Gastroesophageal sphincter (tissue), 4 donors: Measurements from ENCODE around the gene PACRG. TPM values are rescaled to one million over a fixed set of nuclear protein-coding genes. Genes with fewer than 3 reads are reported as not detected.
A peak's percentile ranks its signal among the peaks of the same experiment; 100 is the strongest.

ENCODE experiments used
- ATAC-seq: fragments of 150-250 bp; one replicate; pipeline ENCODE4 v1.9.1; 2016; ENCODE audit warnings: mild to moderate bottlenecking, moderate library complexity
- H3K27ac ChIP-seq, 4 donors: fragments of 200-600 bp; sonication (generic) in 3 of 4; 1 replicate in 3 of 4; 2 replicates in 1 of 4; pipeline ENCODE4 v1.5.1; 2016 to 2019
- H3K27me3 ChIP-seq: fragments of 200-600 bp; sonication (generic); one replicate; pipeline ENCODE4 v1.5.1; 2019
- H3K36me3 ChIP-seq, 2 donors: fragments of 200-600 bp; sonication (generic); one replicate each; pipeline ENCODE4 v1.5.1; 2019; ENCODE audit warnings: control low read depth in 1 of 2
- H3K4me1 ChIP-seq, 3 donors: fragments of 200-600 bp; sonication (generic); 1 replicate in 2 of 3; 2 replicates in 1 of 3; pipeline ENCODE4 v1.5.1; 2016 to 2019; ENCODE audit warnings: control low read depth in 2 of 3
- H3K4me3 ChIP-seq, 2 donors: fragments of 200-600 bp; sonication (generic); one replicate each; pipeline ENCODE4 v1.5.1; 2019; ENCODE audit warnings: mild to moderate bottlenecking in 1 of 2, moderate library complexity in 1 of 2
- H3K9me3 ChIP-seq, 3 donors: fragments of 200-600 bp; sonication (generic); one replicate each; pipeline ENCODE4 v1.5.1; 2017 to 2019; ENCODE audit warnings: control low read depth in 2 of 3
- EP300 ChIP-seq: sonication (generic); formaldehyde crosslinking; IDR thresholded peaks from one replicate; pipeline ENCODE4 v1.6.1; 2017; ENCODE audit warnings: antibody characterized with exemption, mild to moderate bottlenecking
- POLR2A ChIP-seq, 2 donors: fragments of 450-650 bp; IDR thresholded peaks; one replicate each; pipeline ENCODE4 v1.6.1; 2017; ENCODE audit warnings: antibody characterized with exemption in 2 of 2, mild to moderate bottlenecking in 2 of 2, moderate library complexity in 1 of 2
- POLR2AphosphoS5 ChIP-seq: sonication (generic); formaldehyde crosslinking; IDR thresholded peaks from one replicate; pipeline ENCODE4 v1.6.1; 2017; ENCODE audit warnings: antibody characterized with exemption
- WGBS, 2 donors: methylation state at CpG; one replicate each; pipeline ENCODE4 v1.1.5; 2018; ENCODE audit warnings: low coverage in 1 of 2; 5-methylcytosine and 5-hydroxymethylcytosine counted together
- total RNA-seq, 4 donors: library from RNA; depleted of rRNA; stranded (reverse); fragments of >200 nt; gene quantifications; one replicate each; pipeline ENCODE4 v1.1.0, GENCODE V29; 2016
- TF ChIP-seq, protein P1 (sequence below), 4 experiments: fragments of 200-600 bp in 2 of 4; fragments of 450-650 bp in 2 of 4; sonication (generic) in 1 of 4; IDR thresholded peaks; one replicate each; pipeline ENCODE4 v1.5.1; 2017 to 2019; ENCODE audit warnings: antibody characterized with exemption in 4 of 4, mild to moderate bottlenecking in 2 of 4, moderate library complexity in 2 of 4

The PACRG gene
- total RNA-seq, 4 donors from 2014 or later: 1.0 to 7.0 TPM; not detected in 2

GRCh38 chr6:163332575-163332974, 604.8 kb downstream of the PACRG start:
- no peaks in the 10 kb centered on the region for H3K36me3 ChIP-seq
- no peaks in the 10 kb centered on the region for H3K9me3 ChIP-seq
- no peaks in the 10 kb centered on the region for H3K27me3 ChIP-seq
- H3K4me1 ChIP-seq: peaks cover 0 to 16% (median 6%) of the 10 kb centered on the region in 3 donors
- 96 to 100% methylated on average over 1 to 3 of the region's 7 CpGs for WGBS, 2 donors
- no peak overlapping the region for H3K27ac ChIP-seq
- H3K4me3 ChIP-seq: no peak overlapping the region
- TF ChIP-seq POLR2AphosphoS5 (no peak), EP300 (no peak), POLR2A (IDR thresholded peaks at IDR 0.05) (no peak)
- TF ChIP-seq, protein P1, sequence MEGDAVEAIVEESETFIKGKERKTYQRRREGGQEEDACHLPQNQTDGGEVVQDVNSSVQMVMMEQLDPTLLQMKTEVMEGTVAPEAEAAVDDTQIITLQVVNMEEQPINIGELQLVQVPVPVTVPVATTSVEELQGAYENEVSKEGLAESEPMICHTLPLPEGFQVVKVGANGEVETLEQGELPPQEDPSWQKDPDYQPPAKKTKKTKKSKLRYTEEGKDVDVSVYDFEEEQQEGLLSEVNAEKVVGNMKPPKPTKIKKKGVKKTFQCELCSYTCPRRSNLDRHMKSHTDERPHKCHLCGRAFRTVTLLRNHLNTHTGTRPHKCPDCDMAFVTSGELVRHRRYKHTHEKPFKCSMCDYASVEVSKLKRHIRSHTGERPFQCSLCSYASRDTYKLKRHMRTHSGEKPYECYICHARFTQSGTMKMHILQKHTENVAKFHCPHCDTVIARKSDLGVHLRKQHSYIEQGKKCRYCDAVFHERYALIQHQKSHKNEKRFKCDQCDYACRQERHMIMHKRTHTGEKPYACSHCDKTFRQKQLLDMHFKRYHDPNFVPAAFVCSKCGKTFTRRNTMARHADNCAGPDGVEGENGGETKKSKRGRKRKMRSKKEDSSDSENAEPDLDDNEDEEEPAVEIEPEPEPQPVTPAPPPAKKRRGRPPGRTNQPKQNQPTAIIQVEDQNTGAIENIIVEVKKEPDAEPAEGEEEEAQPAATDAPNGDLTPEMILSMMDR (IDR thresholded peaks at IDR 0.05): no peak
- no peak for ATAC-seq

GRCh38 chr6:163333038-163333437, 605.3 kb downstream of the PACRG start:
- Histone ChIP-seq H3K36me3 (no peaks in the 10 kb centered on the region), H3K4me1 (peaks cover 0 to 16% (median 6%) of the 10 kb centered on the region in 3 donors), H3K27ac (no peak overlapping the region), H3K4me3 (no peak overlapping the region), H3K9me3 (no peaks in the 10 kb centered on the region), H3K27me3 (no peaks in the 10 kb centered on the region)
- TF ChIP-seq POLR2AphosphoS5 (no peak), POLR2A (IDR thresholded peaks at IDR 0.05) (no peak), EP300 (no peak)
- TF ChIP-seq, protein P1 (IDR thresholded peaks at IDR 0.05): no peak
- ATAC-seq: no peak
- 89 to 100% methylated on average over 1 to 3 of the region's 4 CpGs for WGBS, 2 donors

DNA sequence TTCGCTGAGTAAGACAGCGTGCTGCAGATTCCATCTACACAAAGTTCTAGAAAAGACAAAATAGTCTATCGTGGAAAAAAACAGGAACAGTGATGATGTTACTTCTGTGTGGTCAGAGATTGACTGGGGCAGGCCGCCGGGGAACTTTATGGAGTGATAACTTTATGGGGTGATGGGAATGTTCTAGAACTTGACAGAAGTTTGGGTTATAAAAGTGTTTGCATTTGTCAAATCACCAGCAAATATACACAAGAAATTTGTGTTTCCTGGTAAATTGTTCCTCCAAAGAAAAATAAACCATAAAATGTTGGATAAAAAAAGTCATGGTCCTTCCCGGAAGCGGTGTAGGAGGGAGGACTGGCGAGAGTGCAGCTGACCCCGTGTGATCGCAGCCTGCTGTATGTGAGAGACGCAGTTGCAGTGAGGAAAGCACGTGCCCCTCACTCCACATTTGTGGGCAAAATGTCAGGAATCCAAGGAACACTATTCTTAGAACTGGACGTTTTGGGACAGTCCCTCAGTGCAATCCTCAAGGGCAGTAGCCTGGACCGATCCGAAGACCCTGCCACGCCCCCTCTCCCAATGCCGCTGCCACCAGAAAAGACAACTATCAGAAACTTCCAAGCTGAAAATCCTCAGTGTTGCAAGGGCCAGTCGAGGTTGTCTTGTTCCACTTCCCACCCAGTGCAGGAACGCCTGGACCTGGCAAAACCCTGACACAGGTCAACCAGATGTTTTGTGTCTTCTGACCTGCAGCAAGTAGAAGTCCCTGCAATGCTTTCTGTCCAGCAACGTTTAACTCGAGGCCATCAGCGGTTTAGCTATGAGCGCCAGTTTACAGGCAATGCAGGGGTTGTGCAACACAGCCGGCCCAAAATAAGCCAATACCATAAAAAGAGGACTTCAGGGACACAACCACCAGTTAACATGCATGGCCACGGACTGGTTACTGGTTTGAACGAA, 606.2 kb downstream of the PACRG start:
- no peaks in the 10 kb centered on the region for H3K27me3 ChIP-seq
- no peak for TF ChIP-seq POLR2A (IDR thresholded peaks at IDR 0.05)
- TF ChIP-seq EP300: no peak
- TF ChIP-seq, protein P1 (IDR thresholded peaks at IDR 0.05): no peak
- TF ChIP-seq POLR2AphosphoS5: no peak
- H3K36me3 ChIP-seq: no peaks in the 10 kb centered on the region
- WGBS, 2 donors: 71 to 86% methylated on average over 11 to 24 of the region's 26 CpGs
- no peaks in the 10 kb centered on the region for H3K9me3 ChIP-seq
- ATAC-seq: peak; percentile 29
- H3K27ac ChIP-seq: peak overlapping the region in 2 of 4 donors; percentile 38 to 69
- H3K4me1 ChIP-seq: peaks cover 0 to 22% (median 6%) of the 10 kb centered on the region in 3 donors
- H3K4me3 ChIP-seq: no peak overlapping the region

DNA sequence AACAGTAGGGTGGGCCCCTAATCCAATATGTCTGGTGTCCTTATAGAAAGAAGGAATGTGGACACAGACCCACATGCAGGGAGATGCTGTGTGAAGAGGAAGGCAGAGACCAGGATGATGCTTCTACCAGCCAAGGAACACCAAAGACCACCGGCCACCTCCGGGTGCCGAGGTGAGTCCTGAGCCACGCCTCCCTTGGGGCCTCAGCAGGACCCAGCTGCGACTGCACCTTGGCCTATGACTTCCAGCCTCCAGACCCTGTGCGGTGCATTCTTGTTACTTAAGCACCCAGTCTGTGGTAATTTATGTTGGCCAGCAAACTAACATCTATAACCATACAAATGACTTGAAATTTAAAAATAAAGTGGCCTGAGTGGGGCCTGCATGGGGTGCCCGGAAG, 607.3 kb downstream of the PACRG start:
- Histone ChIP-seq H3K36me3 (no peaks in the 10 kb centered on the region), H3K4me1 (peaks cover 0 to 30% (median 6%) of the 10 kb centered on the region in 3 donors), H3K4me3 (no peak overlapping the region), H3K27ac (peak overlapping the region in 3 of 4 donors; percentile 61 to 69 (median 63)), H3K9me3 (no peaks in the 10 kb centered on the region), H3K27me3 (no peaks in the 10 kb centered on the region)
- 91% methylated on average over 6 of the region's 7 CpGs; no CpG with 5 or more reads in 1 of the 2 donors for WGBS, 2 donors
- TF ChIP-seq POLR2A (IDR thresholded peaks at IDR 0.05) (no peak), EP300 (no peak), POLR2AphosphoS5 (no peak)
- TF ChIP-seq, protein P1 (IDR thresholded peaks at IDR 0.05): no peak
- no peak for ATAC-seq
